HG03457 (cell line): ENCODE results near the gene PSD4.

Experiments used
- ATAC-seq: cut with Tn5 transposase; IDR thresholded peaks from one replicate; pipeline ENCODE4 v1.9.1; 2021; ENCODE audit warnings: moderate number of reproducible peaks; ENCODE audit not compliant: unreplicated experiment

PSD4 gene

DNA sequence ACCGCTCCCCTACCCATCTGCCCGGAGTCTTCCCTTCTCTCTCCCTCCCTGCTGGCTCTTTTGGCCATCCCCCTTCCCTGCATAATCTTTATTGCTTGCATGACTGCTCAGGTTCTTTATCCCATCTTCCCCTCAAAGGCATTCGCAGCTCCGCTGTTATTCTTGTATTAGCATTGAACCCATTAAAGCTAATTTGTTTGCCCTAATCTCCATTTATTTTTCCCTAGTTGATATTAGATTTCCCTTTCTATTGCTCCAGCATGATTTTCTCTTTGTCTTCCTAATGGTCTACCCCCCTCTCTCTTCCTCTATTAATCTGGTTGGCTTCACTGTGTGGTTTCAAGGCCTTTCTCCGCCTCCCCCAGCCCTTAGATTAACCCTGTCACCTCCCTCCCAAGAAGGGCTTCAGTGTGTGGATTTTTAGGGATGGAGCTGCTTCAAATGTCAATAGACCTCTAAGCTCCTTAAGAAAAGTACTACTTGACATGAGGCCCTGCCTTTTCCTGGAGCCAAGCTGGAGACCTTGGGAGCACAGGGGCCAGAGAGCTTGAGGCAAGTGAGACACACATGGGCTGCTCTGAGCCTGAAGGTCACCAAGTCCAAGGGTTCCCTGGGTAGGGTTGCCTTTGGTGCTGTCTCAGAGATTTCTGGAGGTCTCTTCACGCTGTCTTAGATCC is 84.8 kb downstream of the PSD4 start:
- no peak for ATAC-seq
